GM19035 (cell line): ENCODE results near the gene ACSM2B.
"Not testable (repeated sequence)": the region's sequence is repeated elsewhere in the genome, so short reads cannot be mapped to it uniquely, and the experiment has no call there.

Experiments used
- ATAC-seq: cut with Tn5 transposase; IDR thresholded peaks from one replicate; pipeline ENCODE4 v1.9.1; 2021; ENCODE audit not compliant: unreplicated experiment

The ACSM2B gene

DNA sequence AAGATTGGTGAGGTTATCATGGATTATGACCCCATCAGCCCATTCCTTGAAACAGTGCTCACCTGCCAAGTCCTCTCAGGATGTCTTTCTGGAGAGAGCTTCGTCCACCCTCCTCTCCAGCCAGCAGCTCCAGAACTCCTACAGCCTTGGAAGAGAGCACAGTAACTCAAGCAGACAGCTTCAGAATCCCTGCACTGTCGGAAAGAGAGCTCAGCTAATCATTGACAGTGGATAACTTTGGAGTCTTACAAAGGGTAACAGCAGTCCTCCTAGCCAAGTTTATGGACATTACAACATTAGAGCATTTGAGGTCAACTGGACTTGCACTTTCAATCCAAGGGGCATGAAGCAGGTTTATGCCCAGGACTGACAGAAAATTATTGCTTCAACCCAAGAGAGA lies at the start of gene ACSM2B:
Gene ACSM2B (minus strand): TSS at position 223 of the 400 bp plus-strand sequence. CDS start 11,522 bp downstream, outside the sequence.
- ATAC-seq = not testable (repeated sequence)

DNA sequence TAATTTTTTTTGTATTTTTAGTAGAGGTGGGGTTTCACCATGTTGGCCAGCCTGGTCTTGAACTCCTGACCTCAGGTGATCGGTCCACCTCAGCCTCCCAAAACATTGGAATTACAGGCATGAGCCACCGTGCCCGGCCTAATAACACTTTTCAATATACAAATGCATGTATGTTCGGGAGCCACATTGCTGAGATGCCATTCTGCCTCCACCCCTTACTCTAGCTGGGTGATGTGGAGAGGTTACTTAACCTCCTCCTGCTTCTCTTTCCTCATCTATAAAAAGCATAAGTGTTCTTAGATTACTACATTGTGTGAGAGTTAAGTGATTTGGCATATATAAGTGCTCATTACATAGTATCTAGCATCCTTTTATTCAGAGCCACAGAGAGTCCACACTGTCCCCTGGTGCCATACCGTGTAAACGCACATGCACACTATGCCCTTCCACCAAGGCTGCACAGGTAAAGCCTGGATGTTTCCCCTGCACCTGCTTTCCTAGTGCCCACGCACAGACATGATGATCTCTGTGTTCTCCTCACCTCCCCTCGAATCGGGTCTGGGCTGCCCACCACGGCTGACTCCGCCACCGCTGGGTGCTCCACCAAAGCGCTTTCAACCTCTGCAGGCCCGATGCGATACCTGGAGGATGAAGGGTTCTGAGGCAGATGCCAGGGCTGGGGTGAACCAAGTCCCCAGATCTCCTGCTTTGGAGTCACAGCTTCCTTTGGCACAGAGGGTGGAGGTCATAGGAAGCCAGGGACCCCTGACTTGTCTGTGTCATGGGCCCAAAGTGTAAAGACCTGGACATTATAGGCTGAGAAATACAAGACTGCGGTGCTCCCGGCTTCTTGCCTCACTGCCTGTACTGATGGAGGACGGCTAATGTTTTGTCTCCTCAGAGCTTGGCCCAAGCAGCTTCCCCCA lies 49.0 kb upstream of the ACSM2B start:
- no peak for ATAC-seq

- ATAC-seq = no peak
These were observed 48.0 kb upstream of the ACSM2B start for GRCh38 chr16:20624205-20624604.

DNA sequence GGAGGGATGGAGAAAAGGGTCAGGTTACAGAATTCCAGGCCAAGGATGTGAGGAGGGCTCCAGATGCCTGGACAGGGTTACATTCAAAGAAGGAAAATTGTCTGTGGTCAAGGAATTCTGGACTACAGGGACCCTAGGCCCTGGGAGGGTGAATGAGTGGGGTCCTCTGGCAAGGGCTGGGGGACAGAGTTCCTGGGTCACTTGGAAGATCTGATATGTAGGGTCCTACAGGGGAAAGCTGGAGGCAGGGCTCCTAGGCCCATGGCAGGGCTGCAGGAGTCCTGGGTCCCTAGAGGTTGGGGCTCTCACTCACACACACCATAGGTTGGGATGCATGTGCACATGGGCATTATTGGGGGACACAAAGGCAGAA lies 46.3 kb upstream of the ACSM2B start:
- ATAC-seq = no peak

DNA sequence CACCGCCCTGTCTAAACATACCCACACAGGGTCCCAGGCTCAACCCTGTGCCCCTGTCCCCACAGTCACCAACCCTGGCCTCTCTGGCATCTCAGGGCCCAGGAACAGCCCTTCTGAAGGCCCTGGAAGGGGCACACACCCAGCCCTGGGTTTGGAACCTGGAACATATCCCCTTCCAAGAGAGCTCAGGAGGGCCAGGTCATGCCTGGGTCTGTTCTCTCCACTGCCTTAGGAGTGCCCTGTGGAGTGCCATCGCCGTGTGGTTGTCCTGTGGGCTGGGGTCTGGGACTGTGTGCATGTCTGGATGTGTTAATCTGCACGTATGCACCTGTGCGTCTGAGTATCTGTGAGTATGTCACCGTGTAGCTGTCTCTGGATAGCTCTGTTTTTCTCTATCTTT lies 45.2 kb upstream of the ACSM2B start:
- ATAC-seq = no peak

GRCh38 chr16:20620770-20621169 lies 44.6 kb upstream of the ACSM2B start:
- ATAC-seq = no peak

DNA sequence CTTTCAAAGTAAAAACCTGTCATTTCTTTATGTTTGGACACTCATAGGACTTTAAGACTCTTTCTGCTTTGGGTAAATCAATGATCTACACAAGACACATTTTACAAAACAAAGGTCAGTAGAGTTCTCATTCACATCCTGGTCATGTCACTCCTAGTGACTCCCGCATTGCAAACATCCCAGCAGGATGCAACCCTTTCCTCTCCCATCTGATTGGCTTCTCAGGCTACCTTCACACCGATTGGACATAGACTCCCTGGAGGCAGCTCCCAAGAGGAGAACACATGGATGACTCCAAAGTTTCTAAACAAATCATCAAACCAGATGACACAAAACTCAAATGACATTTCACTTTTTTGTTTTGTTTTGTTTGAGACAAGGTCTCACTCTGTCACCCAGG lies 43.8 kb upstream of the ACSM2B start:
- no peak for ATAC-seq

DNA sequence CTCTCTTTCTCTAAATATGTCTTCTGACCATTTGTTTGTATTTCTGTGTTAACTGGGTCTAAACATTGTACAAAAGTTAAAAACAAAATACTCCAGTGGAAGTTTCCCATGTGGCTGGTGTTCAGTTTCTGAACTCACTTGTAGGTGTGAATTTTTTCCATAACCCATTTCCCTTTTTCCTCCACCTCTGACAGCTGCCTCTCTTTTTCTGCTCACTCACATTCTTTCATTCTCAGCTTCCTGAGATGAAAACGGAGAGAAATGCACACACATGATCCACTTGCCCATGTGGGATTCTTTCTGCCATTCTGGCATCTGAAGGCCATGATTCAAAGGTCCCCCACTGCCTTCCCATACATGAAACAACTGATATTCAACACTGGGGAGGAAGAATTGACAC lies 41.1 kb upstream of the ACSM2B start:
- no peak for ATAC-seq

DNA sequence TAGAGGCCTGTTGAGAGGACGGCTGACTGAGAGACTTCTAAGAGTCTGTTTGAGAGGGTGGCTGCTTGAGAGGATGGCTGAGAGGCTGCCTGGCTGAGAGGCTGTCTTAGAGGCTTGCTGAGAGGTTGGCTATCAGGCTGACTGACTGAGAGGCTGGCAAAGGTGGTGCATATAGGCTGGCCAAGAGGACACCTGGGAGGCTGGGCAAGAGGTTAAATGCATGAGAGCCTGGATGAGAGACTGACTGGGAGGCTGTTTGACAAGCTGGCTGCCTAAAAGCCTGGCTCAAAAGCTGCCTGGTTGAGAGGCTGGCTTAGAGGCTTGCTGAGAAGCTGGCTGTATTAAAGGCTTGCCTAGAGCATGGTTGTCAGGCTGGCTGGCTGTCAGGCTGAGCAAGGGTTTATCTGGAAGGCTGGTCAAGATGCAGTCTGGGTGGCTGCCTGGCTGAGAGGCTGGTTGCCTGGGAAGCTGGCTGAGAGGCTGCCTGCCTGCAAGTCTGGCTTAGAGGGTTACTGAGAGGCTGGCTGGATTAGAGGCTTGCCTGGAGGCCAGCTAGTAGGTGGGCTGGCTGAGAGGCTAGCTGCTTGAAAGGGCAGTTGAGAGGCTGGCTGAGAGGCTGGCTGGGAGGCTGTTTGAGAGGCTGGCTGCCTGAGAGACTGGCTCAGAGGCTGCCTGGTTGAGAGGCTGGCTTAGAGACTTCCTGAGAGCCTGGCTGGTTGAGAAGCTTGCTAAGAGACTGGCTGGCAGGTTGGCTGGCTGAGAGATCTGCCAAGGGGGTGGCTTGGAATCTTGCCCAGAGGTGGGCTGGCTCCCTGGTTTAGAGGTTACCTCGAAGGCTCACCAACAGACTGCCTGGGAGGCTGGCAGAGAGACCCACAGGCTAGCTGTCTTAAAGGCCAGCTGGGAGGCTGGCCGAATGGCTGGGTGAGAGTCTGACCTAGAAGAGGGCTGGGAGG lies 38.3 kb upstream of the ACSM2B start:
- no peak for ATAC-seq

- ATAC-seq = no peak
These were observed 37.5 kb upstream of the ACSM2B start for GRCh38 chr16:20613481-20614185.

GRCh38 chr16:20612551-20613480 lies 36.6 kb upstream of the ACSM2B start:
- ATAC-seq = no peak

DNA sequence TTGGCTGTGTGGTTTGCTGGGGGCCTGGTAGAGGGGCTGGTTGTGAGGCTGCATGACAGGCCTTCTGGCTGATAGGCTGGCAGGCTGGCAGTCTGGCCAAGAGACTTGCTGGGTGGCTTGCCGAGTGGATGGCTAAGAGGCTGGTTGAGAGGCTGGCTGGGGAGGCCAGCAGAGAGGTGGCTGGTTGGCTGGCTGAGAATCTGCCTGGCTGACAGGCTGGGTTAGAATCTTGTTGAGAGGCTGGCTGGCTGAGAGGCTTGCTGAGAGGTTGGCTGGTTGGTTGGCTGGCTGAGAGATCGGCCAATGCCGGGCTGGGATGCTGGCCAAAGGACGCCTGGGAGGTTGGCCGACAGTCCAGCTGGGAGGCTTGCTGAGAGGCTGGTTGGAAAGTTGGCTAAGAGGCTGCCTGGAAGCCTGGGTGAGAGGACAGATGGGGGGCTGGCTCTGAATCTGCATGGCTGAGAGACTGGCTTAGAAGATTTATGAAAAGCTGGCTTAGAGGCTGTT lies 35.9 kb upstream of the ACSM2B start:
- ATAC-seq = no peak

GRCh38 chr16:20611350-20611902 lies 35.3 kb upstream of the ACSM2B start:
- no peak for ATAC-seq

DNA sequence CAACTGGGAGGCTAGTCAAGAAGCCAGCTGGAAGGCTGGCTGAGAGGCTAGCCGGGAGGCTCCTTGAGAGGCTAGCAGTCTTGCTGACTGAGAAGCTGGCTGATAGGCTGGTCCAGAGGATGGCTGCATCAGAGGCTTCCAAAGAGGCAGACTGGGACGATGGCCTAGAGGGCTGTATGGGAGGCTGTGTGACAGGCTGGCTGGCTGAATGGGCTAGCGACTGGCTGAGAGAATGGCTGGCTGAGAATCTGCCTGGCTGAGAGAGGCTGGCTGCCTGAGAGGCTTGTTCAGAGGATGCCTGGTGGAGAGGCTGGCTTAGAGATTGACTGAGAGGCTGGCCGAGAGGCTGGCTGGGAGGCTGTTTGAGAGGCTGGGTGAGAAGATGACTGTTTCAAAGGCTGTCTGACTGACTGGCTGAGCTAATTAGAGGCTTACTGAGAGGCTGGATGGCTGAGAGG lies 34.8 kb upstream of the ACSM2B start:
- no peak for ATAC-seq

- ATAC-seq = no peak
These were observed 34.2 kb upstream of the ACSM2B start for GRCh38 chr16:20610211-20610891.

DNA sequence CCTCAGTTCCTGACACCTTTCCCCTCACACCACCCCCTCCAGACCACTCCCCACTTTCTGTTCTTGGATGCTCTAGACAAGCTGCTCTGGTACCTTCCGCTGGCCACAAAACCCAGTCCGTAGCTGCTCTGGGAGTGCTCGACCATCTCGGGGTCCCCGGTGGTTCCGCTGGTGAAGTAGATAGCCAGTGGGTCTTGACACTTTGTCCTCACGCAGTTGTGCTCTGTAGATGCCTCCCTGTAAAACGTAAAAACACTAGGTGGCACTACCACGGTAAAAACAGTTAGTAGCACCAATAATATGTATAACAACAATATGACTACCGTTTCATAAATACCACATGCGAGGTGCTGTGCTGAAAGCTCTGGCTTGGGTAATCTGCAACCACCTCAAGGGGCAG lies 26.0 kb upstream of the ACSM2B start:
- ATAC-seq = not testable (repeated sequence)

DNA sequence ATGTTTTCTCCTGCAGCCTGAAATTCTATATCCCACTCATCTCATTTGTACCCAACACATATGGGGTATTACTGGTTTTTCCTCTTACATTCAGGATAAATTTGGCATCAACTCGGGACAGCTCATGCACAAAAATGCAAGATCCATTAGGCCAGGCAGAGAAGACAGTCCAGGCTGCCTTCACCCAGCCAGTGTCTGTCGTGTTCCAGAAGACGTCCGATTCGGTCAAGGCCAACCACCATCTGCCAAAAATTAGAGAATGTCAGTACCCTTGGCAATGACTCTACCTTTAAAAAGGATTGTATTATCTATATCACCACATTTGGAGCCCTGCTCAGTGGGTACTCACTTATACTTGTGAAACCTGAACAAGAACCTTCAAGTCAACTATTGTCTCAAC lies 23.3 kb upstream of the ACSM2B start:
- ATAC-seq = not testable (repeated sequence)

GRCh38 chr16:20598832-20599469 lies 22.8 kb upstream of the ACSM2B start:
- no peak for ATAC-seq
